HepG2 (cell line): ENCODE results near the gene C15orf62. TPM values are rescaled to one million over a fixed set of nuclear protein-coding genes. Genes with fewer than 3 reads are reported as not detected.

Experiments
- FOXA3 ChIP-seq: IDR thresholded peaks from 2 replicates; pipeline ENCODE4 v1.6.1; 2016; ENCODE audit warnings: missing genetic modification reagents, missing compliant biosample characterization
- GFI1 ChIP-seq: sonication (generic); formaldehyde crosslinking; IDR thresholded peaks from 2 replicates; pipeline ENCODE4 v1.5.0; 2020; ENCODE audit warnings: missing genetic modification reagents, mild to moderate bottlenecking, borderline replicate concordance
- GLI4 ChIP-seq: sonication (generic); formaldehyde crosslinking; IDR thresholded peaks from 2 replicates; pipeline ENCODE4 v1.5.1; 2020; ENCODE audit warnings: missing genetic modification reagents, mild to moderate bottlenecking, moderate library complexity, borderline replicate concordance
- NFATC3 ChIP-seq: sonication (generic); formaldehyde crosslinking; IDR thresholded peaks from 2 replicates; pipeline ENCODE4 v1.5.1; 2020; ENCODE audit warnings: mild to moderate bottlenecking, missing genetic modification reagents
- NFE2L1 ChIP-seq: sonication (generic); formaldehyde crosslinking; IDR thresholded peaks from 2 replicates; pipeline ENCODE4 v1.4.0; 2020; ENCODE audit warnings: missing genetic modification reagents, mild to moderate bottlenecking, borderline replicate concordance
- PHF21A ChIP-seq: sonication (generic); formaldehyde crosslinking; IDR thresholded peaks from 2 replicates; pipeline ENCODE4 v1.5.0; 2020; ENCODE audit warnings: mild to moderate bottlenecking, missing genetic modification reagents
- SMAD1 ChIP-seq: sonication (generic); formaldehyde crosslinking; IDR thresholded peaks from 2 replicates; pipeline ENCODE4 v1.4.0; 2020; ENCODE audit warnings: missing genetic modification reagents, low read depth, mild to moderate bottlenecking, borderline replicate concordance
- ZFP37 ChIP-seq: sonication (generic); formaldehyde crosslinking; IDR thresholded peaks from 2 replicates; pipeline ENCODE4 v1.4.0; 2020; ENCODE audit warnings: missing genetic modification reagents, borderline replicate concordance
- ZKSCAN8 ChIP-seq: IDR thresholded peaks from 2 replicates; pipeline ENCODE4 v1.6.1; 2016; ENCODE audit warnings: borderline replicate concordance, missing genetic modification reagents, missing compliant biosample characterization
- ZNF136 ChIP-seq: sonication (generic); formaldehyde crosslinking; IDR thresholded peaks from 2 replicates; pipeline ENCODE4 v1.8.1; 2022; ENCODE audit warnings: low read depth, mild to moderate bottlenecking, moderate library complexity, missing genetic modification reagents
- ZNF580 ChIP-seq: IDR thresholded peaks from 2 replicates; pipeline ENCODE4 v1.6.1; 2016; ENCODE audit warnings: low read depth, borderline replicate concordance
- ZNF646 ChIP-seq: sonication (generic); formaldehyde crosslinking; IDR thresholded peaks from 2 replicates; pipeline ENCODE4 v1.9.0; 2021; ENCODE audit warnings: mild to moderate bottlenecking, missing genetic modification reagents
- ZNF652 ChIP-seq: IDR thresholded peaks from 2 replicates; pipeline ENCODE4 v1.6.1; 2016; ENCODE audit warnings: low read depth, borderline replicate concordance
- ZNF770 ChIP-seq: sonication (generic); formaldehyde crosslinking; IDR thresholded peaks from 2 replicates; pipeline ENCODE4 v1.5.0; 2020; ENCODE audit warnings: mild to moderate bottlenecking, missing genetic modification reagents
- ZSCAN30 ChIP-seq: sonication (generic); formaldehyde crosslinking; IDR thresholded peaks from 2 replicates; pipeline ENCODE4 v1.5.0; 2020; ENCODE audit warnings: mild to moderate bottlenecking, missing genetic modification reagents
- polyA plus RNA-seq, 8 experiments: library from polyadenylated mRNA; depleted of rRNA in 3 of 8; stranded (reverse) in 7 of 8; unstranded in 1 of 8; fragments of >200 nt; fragmentation: Illumina TruSeq in 4 of 8; extraction: Trizol in 4 of 8; gene quantifications; 2 replicates each; pipeline versions ENCODE4 v1.2.1 to v1.2.3, GENCODE V29; 2011 to 2016; ENCODE audit warnings: low read depth in 4 of 8, missing spikeins in 1 of 8, mixed read lengths in 1 of 8; ENCODE audit not compliant: insufficient read depth in 1 of 8
- total RNA-seq, 5 experiments: library from RNA; depleted of rRNA; stranded (reverse); fragments of >200 nt; fragmentation: Illumina TruSeq; extraction: Trizol; gene quantifications; 2 replicates each; pipeline ENCODE4 v1.2.3, GENCODE V29; 2016; ENCODE audit warnings: low read depth in 1 of 5
- TF ChIP-seq, protein P1 (sequence below): sonication (generic); formaldehyde crosslinking; IDR thresholded peaks from 2 replicates; pipeline ENCODE4 v1.4.0; 2020; ENCODE audit warnings: mild to moderate bottlenecking, low read depth, missing genetic modification reagents
- TF ChIP-seq, protein P2 (sequence below): sonication (generic); formaldehyde crosslinking; conservative IDR thresholded peaks from 2 replicates; pipeline ENCODE4 v1.4.0; 2020; ENCODE audit warnings: missing genetic modification reagents

Gene C15orf62
- total and polyA plus RNA-seq, 2 of the 13 experiments (the other 11 are each of a cell fraction or from before 2014, with no cell fraction given): 0.51 to 1.1 TPM

DNA sequence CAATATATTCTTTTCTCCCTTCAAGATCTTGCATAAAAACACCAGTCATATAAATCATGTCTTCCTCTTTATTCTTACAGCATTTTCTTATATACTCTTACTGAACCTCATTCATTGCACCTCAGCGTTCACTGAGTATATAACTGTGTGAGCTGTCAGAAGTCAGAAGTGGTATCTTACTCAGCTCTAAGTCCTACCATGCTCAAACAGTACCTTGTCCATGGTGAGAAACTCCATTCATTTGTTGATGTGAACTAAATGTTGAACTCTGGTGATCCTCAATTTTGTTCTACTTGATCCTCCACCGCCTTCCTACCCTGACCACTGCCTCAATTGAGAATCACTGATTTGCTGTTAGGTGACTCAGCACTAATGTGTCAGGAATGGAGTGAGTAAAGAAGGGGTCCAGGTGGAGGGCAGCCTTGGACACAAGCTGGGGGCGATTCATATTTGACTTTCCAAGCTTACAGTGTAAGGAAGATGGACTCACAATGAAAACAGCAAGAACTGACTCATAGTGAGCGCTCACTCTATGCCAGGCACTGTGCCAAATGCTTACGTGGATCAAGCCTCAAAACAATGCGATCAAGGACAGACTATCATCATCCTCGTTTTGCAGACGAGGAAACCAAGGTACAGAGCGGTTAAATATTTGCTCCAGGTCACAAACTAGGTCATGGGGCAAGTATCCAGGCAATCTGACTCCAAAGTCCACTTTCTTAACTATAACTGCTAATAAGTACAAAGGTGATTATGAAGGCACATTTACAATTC, 23.6 kb downstream of the C15orf62 start (continued):
- TF ChIP-seq, protein P1, sequence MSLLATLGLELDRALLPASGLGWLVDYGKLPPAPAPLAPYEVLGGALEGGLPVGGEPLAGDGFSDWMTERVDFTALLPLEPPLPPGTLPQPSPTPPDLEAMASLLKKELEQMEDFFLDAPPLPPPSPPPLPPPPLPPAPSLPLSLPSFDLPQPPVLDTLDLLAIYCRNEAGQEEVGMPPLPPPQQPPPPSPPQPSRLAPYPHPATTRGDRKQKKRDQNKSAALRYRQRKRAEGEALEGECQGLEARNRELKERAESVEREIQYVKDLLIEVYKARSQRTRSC (CRISPR knock-in tag): no peak
- TF ChIP-seq ZNF136 (CRISPR knock-in tag) (no peak), SMAD1 (CRISPR knock-in tag) (no peak), ZNF580 (CRISPR knock-in tag) (no peak), ZNF652 (CRISPR knock-in tag) (no peak; the same call in 1 of the 2 replicates), ZNF646 (CRISPR knock-in tag) (peak; percentile 58; the same call in 1 of the 2 replicates), ZKSCAN8 (CRISPR knock-in tag) (peak; percentile 50; the same call in 1 of the 2 replicates), NFATC3 (CRISPR knock-in tag) (no peak), NFE2L1 (CRISPR knock-in tag) (no peak), ZNF770 (no peak), FOXA3 (CRISPR knock-in tag) (peak; percentile 72), ZSCAN30 (CRISPR knock-in tag) (no peak), GFI1 (CRISPR knock-in tag) (peak; percentile 66; the same call in 1 of the 2 replicates), PHF21A (CRISPR knock-in tag) (peak; percentile 58), GLI4 (CRISPR knock-in tag) (no peak), ZFP37 (CRISPR knock-in tag) (no peak)
- TF ChIP-seq, protein P2, sequence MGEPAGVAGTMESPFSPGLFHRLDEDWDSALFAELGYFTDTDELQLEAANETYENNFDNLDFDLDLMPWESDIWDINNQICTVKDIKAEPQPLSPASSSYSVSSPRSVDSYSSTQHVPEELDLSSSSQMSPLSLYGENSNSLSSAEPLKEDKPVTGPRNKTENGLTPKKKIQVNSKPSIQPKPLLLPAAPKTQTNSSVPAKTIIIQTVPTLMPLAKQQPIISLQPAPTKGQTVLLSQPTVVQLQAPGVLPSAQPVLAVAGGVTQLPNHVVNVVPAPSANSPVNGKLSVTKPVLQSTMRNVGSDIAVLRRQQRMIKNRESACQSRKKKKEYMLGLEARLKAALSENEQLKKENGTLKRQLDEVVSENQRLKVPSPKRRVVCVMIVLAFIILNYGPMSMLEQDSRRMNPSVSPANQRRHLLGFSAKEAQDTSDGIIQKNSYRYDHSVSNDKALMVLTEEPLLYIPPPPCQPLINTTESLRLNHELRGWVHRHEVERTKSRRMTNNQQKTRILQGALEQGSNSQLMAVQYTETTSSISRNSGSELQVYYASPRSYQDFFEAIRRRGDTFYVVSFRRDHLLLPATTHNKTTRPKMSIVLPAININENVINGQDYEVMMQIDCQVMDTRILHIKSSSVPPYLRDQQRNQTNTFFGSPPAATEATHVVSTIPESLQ (CRISPR knock-in tag): no peak
